DMS 273 (cell line): ENCODE results near the gene FTCD.
"Not testable (repeated sequence)": the region's sequence is repeated elsewhere in the genome, so short reads cannot be mapped to it uniquely, and the experiment has no call there.

Source experiments
- DNase-seq: peaks from one replicate; lab custom pipeline; 2025; ENCODE audit not compliant: unreplicated experiment; lab: John Stamatoyannopoulos, UW

Gene FTCD

DNA sequence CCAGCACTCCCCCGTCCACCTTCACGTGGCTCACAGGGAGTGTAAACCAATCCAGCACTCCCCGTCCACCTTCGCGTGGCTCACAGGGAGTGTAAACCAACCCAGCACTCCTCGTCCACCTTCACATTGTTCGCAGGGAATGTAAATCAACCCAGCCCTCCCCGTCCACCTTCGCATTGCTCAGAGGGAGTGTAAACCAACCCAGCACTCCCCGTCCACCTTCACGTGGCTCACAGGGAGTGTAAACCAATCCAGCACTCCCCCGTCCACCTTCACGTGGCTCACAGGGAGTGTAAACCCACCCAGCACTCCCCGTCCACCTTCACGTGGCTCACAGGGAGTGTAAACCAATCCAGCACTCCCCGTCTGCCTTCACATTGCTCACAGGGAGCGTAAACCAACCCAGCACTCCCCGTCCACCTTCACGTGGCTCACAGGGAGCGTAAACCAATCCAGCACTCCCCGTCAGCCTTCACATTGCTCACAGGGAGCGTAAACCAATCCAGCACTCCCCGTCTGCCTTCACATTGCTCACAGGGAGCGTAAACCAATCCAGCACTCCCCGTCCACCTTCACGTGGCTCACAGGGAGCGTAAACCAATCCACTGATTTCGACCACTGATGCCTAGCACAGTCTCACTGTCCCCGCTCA, 14.9 kb downstream of the FTCD start:
- DNase-seq = not testable (repeated sequence)

DNA sequence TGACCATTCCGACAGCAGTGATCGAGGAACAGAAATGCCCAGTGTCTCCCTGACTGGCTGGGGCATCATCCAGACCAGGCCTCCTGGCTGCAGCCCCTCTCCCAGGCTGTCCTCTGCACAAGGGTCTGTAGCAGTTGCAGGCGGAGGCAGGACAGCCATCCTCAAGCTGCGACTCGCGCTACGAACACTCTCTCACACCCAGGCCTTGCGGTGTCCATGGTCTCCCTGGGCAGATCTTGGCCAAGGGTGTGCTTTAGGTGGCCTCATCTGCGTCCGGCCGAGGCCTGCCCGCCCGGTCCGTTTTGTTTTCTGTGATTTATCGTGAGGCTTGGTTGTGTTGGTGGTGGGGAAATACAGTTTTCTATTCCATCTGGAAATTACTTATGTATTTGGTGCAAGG, 15.7 kb downstream of the FTCD start:
- no peak for DNase-seq

DNA sequence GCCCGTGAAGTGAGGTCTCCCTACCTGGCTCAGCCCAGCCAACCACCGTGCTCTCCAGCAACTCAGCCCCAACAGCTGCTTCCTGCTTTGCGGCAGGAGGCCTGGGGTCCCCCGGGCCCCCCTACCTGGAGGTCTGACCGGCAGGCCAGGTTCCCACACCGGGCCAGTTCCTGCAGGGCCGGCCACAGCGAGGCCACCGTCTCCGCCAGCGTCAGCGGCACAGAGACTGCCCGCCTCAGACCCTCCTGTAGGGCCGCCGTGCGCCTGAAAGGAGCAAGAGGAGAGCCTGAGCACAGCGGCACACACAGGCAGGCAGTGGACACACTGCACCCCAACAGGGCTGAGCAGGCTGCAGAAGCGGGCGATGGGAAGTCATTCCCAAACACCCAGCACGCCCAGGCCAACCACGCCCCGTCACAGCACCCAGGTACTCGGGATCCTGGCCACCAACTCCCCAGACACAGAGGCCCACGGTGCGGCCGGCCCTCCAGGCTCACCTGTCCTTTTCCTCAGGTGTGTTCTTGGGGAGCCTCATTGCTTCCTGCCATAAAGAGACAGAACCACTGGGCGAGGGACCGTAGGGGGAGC, 16.9 kb downstream of the FTCD start:
- DNase-seq = no peak

DNA sequence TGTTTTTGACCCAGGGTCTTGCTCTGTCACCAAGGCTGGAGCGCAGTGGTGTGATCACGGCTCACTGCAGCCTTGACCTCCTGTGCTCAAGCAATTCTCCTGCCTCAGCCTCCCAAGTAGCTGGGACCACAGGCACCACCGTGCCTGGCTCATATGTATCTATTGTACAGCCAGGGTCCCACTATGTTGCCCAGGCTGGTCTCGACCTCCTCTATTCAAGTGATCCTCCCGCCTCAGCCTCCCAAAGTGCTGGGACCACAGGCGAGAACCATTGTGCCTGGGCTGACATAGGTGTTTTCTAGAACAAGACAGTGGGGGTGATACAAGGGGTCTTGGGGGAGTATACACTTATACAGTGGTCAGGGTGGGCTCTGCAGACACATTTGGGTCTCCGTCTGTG, 17.5 kb downstream of the FTCD start:
- no peak for DNase-seq

DNA sequence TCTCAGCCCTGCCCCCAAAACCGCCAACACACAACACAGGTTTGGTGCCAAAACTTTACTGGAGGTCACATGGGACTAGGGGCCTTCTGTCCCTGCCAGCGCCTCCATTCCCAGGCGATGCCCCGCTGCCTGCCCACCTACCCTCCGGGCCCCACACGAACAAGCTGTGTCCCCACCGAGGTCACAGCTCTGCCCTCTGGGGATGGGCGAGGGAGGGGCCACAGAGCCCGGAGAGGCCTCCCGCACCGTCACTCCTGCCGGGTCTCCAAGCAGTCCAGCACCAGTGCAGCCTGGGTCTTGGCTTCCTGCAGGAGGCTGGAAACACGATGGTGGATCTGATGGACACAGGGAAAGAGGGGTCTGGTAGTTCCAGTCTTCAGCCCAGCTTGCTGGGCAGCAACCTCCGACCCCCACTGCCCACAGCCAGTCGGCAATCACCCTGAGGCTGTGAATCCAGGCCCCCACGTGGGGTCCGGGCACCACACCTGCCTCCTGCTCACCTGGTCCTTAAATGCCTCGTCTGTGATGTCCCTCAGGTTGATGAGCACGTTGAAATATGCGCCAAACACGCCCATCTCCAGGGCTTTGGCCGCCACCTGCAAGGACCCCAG, 18.5 kb downstream of the FTCD start:
- no peak for DNase-seq

DNA sequence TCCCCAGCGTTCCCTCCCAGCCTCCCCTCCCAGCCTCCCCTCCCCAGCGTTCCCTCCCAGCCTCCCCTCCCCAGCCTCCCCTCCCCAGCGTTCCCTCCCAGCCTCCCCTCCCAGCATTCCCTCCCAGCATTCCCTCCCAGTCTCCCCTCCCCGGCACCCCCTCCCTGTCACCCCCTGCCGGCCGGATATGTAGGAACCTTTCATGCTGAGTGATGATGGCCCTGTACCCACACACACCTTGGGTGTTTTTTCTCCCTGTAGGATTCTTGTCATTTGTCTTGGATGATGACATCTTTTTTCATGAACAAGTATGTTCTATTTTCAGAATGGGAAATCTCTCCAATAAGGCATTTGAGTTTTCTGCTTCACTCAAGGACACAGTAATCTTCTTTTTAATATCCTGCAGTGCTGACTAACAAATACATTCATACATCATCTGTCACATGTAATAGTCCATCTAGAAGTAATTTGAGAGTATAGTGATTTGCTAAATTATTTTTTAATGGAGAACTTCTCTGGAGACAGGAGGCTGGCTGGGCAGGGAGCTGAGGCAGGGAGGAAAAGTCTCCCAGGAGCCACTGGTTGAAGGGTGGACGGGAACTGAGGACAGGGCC, 19.5 kb downstream of the FTCD start:
- no peak for DNase-seq

DNA sequence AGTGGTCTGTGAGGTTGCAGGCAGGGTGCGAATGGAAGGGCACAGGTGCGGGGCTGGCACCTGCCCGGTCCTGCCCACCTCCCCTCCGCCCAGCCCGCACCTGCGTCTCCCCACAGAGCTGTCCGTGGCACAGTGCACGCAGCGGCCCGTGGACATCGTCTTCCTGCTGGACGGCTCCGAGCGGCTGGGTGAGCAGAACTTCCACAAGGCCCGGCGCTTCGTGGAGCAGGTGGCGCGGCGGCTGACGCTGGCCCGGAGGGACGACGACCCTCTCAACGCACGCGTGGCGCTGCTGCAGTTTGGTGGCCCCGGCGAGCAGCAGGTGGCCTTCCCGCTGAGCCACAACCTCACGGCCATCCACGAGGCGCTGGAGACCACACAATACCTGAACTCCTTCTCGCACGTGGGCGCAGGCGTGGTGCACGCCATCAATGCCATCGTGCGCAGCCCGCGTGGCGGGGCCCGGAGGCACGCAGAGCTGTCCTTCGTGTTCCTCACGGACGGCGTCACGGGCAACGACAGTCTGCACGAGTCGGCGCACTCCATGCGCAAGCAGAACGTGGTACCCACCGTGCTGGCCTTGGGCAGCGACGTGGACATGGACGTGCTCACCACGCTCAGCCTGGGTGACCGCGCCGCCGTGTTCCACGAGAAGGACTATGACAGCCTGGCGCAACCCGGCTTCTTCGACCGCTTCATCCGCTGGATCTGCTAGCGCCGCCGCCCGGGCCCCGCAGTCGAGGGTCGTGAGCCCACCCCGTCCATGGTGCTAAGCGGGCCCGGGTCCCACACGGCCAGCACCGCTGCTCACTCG, 23.3 kb downstream of the FTCD start:
- no peak for DNase-seq

DNA sequence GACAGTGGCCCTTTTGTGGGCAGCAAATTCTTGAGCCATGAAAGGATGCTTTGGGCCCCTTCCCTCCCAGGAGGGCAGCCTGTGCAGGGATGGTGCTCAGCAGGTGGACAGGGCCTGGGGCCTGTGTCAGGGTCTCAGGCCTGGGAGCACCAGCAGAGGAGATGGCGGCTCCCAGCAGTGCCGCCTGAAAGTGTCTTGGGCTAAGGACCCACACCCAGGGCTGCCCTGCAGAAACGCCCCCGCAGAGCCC, 23.9 kb downstream of the FTCD start:
- no peak for DNase-seq

DNA sequence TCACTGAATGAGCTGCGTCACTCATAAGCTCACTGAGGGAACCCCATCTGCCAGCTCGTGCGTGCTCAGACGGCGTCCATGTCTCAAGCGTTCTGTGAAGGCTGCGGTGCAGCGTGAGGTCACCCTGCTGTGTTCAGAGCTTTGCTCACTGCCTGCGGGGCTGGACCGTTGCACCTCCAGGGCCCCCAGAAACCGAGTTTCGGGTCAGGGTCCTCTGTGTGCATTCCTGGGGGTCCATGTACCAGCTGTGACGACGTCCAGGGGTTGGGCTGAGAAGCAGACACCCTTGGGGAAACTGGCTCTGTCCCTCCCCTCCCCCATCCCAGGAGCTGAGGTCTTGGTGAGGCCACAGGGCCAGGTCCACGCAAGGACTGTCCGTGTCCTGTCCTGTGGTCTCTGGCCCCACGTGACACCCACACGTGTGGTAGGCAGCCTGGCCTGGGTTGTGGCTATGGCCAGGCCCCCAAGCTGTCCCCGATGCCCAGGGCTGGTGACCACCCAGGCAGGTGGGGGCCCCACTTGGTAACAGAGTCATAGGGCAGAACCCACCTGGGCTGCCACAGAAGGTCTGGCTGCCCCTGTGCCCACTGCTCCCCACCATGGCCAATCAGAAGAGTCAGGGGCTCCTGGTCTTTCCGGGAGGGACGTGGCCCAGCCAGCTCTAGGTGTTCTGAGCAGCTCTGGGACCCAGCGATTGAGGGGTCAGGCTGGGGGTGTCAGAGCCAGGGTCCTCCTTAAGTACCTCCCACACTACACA, 24.4 kb downstream of the FTCD start:
- peak; percentile 25 for DNase-seq

DNA sequence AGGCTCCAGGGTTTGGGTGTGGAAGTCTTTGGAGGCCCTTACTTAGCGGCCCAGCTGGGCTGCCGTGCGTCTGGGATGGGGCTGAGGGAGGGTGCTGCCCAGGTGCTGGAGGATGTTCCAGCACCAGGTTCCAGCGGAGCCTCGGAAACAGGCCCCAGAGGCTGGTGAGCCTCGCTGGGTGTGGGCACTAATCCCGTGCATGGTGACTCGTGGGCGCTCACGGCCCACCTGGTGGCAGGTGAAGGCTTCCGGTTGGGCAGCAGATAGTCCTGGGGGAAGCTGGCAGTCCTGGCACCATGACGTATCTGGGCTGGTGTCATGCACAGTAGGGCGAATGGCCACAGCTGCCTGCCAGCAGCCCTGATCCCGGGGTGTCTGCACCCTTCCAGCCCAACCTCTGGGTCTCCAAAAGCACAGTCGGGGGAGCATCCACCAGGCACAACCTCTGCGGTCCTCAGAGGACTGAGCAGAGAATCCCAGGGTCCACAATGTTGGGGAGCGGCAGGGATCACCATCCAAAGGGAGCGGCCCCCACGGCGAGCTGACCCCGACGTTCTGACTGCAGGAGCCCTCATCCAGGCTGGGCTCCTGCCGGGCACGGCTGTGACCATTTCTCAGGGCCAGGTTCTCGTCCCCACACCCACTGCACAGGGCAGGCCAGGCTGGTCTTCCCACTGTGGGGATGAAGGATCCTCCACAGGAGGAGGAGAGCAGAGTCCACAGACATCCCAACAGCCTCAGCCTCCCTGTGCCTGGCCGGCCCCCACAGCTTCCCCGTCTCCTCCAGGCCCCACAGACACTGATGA, 25.3 kb downstream of the FTCD start:
- no peak for DNase-seq

DNA sequence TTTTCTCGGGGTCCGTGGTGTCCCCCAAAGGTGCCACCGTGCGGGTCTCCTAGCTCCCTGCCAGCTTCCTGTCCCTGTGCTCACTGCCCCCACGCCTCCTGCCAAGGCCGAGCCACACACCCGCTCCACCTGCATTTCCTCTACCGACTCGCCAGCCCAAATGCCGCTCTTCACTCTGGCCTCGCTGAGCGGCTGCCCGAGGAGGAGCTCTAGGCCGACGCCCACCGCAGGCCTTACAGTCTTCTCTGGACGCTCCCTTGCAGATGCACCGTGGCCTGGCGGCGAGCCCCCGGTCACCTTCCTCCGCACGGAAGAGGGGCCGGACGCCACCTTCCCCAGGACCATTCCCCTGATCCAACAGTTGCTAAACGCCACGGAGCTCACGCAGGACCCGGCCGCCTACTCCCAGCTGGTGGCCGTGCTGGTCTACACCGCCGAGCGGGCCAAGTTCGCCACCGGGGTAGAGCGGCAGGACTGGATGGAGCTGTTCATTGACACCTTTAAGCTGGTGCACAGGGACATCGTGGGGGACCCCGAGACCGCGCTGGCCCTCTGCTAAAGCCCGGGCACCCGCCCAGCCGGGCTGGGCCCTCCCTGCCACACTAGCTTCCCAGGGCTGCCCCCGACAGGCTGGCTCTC, 26.3 kb downstream of the FTCD start:
- no peak for DNase-seq

DNA sequence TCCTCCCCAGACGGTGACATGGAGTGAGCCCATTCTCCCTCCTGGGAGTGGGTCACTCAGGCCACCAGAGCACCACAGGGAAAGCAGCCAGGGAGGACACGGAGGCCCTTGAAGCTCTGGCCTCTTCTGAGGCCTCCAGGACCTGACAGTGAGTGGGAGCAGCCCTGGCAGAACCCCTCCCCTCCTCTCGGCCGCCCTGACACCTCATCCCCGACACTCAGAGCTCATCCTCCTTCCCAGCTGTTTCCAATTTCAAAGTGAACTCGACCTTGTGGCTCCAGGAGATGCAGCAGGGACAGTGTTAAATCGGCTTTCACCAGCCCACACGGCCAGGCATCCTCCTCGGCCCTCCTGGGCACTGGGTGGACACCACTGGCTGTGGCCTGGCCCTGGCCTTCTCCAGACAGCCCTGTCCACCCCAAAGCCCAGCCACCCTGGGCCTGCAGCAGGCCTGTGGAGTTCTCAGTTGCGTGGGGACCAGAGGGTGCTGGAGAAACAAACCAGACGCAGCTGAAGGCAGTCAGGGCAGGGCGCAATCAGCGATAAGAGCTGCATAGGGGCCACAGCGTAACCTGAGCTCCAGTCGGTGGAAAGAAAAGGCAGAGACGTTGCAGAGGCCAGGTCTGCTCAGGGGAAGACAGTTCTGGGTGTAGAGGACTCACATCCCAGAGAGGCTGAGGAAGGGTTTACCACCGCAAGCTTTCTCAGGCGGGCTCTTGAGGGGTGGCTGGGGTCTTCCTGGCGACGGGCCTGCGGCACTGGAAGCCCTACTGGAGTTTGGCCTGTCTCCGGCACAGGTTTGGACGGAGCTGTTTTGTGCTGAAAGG, 27.1 kb downstream of the FTCD start:
- no peak for DNase-seq

DNA sequence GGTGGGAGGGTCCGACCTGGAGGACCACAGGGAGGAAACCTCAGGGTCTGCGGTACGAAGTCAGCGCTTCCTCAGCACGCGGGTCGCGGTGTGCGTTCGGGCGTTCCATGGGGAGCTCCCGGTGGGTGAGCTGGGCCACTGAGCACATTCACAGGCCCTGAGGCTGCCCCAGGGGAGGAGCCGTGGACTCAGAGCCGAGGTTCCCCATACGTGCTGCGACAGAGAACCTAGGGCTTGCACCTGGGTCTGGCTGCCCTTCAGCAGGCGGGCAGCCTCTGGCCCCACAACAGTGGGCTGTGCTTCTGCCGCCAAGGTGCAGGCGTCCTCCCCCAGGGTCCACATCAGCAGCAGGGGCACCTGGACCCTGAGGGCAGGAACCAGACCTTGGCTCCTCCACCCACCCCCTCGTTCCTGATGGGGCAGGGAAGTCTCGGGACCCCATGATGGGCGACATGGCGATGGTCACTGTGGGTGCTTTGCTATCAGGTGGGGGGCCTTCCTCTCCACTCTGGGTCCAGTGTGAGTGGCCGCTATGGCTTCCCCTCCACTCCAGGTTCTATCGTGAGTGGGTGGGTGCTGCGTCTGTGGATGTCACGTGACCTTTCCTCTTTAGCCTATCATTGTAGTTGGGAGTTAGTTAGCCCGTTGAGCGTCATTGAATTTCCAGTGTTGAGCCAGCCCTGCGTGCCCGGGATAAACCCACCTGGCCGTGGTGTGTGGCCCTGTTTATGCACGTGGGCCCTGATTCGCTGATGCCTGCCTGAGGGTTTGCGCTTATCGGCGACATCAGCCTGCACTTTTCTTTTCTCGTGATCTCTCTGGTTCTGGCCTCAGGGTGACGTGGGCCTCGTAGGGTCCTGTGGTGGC, 27.9 kb downstream of the FTCD start:
- no peak for DNase-seq

DNA sequence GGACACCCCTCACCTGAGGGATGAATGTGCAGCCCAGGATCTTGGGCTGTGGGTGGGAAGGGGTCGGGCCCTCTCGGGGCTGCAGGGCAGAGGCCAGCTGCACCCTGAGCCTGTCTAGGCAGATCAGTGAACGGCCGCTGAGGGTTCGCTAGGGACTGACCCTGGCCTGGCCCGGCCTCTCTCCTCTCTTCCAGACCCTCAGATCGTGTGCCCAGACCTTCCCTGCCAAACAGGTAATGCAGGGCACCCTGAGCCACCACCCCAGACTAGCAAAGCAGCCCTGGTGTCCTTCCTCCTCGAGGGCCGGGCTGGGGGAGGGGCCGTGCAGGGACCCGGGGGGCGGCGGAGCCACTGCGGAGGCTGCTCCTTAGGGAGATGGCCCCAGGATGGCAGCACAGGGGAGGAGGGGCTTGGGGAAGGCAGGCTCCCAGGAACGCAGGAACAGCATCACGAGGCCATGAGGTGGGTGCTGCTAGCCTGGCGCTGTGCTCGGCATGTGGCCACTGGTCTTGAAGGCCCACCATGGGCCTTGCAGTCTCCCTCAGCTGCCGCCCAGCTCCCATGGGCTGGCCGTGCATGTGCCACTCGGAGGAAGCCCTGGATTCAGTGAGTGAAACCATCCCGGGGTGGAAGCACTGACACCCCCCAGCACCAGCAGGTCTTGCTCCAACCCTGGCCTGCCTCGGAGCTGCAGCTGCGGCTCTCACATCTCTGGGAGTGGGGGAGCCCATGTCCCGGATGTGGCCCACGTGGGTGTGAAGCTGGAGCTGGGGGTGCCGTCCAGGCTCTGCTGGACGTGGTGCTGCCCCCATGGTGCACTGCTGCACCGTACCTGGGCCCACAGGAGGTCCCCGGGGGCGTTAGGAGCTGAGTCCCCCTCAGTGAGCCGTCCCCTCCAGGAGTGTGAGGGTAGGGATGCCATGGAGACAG, 28.8 kb downstream of the FTCD start:
- no peak for DNase-seq

DNA sequence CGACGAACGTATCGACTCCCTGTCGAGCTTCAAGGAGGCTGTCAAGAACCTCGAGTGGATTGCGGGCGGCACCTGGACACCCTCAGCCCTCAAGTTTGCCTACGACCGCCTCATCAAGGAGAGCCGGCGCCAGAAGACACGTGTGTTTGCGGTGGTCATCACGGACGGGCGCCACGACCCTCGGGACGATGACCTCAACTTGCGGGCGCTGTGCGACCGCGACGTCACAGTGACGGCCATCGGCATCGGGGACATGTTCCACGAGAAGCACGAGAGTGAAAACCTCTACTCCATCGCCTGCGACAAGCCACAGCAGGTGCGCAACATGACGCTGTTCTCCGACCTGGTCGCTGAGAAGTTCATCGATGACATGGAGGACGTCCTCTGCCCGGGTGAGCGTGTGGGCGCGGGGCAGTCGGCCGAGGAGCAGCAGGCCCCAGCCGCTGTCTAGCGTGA, 29.5 kb downstream of the FTCD start:
- DNase-seq = no peak

DNA sequence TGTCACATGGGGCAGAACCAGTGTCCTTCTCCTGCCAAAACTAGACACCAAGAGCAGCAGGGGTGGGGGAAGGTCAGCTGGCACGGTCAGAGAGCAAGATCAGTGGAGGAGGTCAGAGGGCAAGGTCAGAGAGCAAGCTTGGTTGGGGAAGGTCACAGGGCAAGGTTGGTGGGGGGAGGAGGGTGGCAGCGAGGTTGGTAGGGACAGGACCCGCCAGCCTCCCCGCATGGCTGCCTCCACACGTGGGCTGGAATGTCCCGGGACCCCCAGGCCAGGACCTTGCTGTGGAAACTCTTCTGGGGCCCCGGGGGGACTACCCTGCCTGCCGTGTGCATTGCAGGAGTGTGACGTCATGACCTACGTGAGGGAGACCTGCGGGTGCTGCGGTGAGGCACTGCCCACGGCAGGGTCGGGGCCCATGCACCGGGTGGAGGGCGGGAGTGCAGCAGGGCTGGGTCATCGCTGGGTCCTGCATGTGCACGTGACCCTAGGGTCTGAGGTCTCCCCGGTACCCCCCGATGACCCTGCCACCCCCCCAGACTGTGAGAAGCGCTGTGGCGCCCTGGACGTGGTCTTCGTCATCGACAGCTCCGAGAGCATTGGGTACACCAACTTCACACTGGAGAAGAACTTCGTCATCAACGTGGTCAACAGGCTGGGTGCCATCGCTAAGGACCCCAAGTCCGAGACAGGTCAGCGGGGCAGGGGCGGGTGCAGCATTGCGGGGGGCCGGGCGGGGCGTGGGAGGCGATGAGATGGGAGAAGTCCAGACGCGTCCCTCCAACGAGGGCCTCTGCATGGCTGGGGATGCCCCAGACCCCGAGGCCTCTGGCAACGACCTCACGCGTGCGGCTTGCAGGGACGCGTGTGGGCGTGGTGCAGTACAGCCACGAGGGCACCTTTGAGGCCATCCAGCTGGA, 30.2 kb downstream of the FTCD start:
- DNase-seq = no peak
